HG03095 (cell line): ENCODE data around the gene FSTL4.
"Not testable (repeated sequence)": the region's sequence is repeated elsewhere in the genome, so short reads cannot be mapped to it uniquely, and the experiment has no call there.

ENCODE experiments used
- ATAC-seq: cut with Tn5 transposase; IDR thresholded peaks from one replicate; pipeline ENCODE4 v1.9.1; 2021; ENCODE audit warnings: moderate library complexity; ENCODE audit not compliant: unreplicated experiment

FSTL4 gene

GRCh38 chr5:133408322-133408721 is 204.0 kb downstream of the FSTL4 start:
- ATAC-seq = no peak

- ATAC-seq = no peak
Observed at GRCh38 chr5:133406977-133407632, 205.2 kb downstream of the FSTL4 start.

- no peak for ATAC-seq
Observed at GRCh38 chr5:133406208-133406976, 205.9 kb downstream of the FSTL4 start.

- no peak for ATAC-seq
Observed at GRCh38 chr5:133405275-133406034, 206.9 kb downstream of the FSTL4 start.

GRCh38 chr5:133404724-133405123 is 207.6 kb downstream of the FSTL4 start:
- no peak for ATAC-seq

GRCh38 chr5:133403741-133404364 is 208.5 kb downstream of the FSTL4 start:
- ATAC-seq = no peak

GRCh38 chr5:133402775-133403174 is 209.6 kb downstream of the FSTL4 start:
- no peak for ATAC-seq

GRCh38 chr5:133401731-133402347 is 210.5 kb downstream of the FSTL4 start:
- ATAC-seq = no peak

GRCh38 chr5:133400831-133401351 is 211.4 kb downstream of the FSTL4 start:
- ATAC-seq = no peak

- no peak for ATAC-seq
Observed at GRCh38 chr5:133400120-133400519, 212.2 kb downstream of the FSTL4 start.

- ATAC-seq = no peak
Observed at GRCh38 chr5:133399247-133399891, 213.0 kb downstream of the FSTL4 start.

GRCh38 chr5:133398646-133399101 is 213.7 kb downstream of the FSTL4 start:
- no peak for ATAC-seq

- no peak for ATAC-seq
Observed at GRCh38 chr5:133397990-133398645, 214.2 kb downstream of the FSTL4 start.

GRCh38 chr5:133397348-133397747 is 215.0 kb downstream of the FSTL4 start:
- no peak for ATAC-seq

GRCh38 chr5:133396814-133397213 is 215.5 kb downstream of the FSTL4 start:
- ATAC-seq = no peak

- ATAC-seq = no peak
Observed at GRCh38 chr5:133396187-133396741, 216.1 kb downstream of the FSTL4 start.

GRCh38 chr5:133395207-133395606 is 217.1 kb downstream of the FSTL4 start:
- ATAC-seq = not testable (repeated sequence)

- not testable (repeated sequence) for ATAC-seq
Observed at GRCh38 chr5:133394477-133394817, 217.9 kb downstream of the FSTL4 start.

GRCh38 chr5:133393776-133394476 is 218.4 kb downstream of the FSTL4 start:
- ATAC-seq = no peak
